ENCODE data around the gene PSRC1.

PSRC1 gene

DNA sequence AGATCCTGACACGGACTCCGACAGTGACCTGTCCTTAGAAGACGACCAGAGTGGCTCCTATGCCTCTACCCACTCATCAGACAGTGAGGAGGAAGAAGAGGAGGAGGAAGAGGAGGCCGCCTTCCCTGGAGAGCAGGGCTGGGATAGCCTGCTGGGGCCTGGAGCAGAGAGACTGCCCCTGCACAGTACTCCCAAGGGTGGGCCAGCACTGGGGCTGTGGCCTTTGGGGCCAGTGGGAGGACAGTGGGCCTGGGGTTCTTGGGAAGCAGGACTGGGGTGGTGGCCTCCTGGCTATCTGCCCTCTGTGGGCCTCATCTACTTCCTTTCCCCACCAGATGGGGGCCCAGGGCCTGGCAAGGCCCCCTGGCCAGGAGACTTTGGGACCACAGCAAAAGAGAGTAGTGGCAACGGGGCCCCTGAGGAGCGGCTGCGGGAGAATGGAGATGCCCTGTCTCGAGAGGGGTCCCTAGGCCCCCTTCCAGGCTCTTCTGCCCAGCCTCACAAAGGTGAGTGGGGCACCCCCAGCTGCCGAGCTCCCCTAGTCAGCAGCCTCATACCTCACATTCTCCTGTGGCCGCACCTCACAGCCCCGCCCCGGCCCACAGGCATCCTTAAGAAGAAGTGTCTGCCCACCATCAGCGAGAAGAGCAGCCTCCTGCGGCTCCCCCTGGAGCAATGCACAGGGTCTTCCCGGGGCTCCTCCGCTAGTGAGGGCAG is 10.0 kb downstream of the PSRC1 start:
- TF ChIP-seq, protein P1, sequence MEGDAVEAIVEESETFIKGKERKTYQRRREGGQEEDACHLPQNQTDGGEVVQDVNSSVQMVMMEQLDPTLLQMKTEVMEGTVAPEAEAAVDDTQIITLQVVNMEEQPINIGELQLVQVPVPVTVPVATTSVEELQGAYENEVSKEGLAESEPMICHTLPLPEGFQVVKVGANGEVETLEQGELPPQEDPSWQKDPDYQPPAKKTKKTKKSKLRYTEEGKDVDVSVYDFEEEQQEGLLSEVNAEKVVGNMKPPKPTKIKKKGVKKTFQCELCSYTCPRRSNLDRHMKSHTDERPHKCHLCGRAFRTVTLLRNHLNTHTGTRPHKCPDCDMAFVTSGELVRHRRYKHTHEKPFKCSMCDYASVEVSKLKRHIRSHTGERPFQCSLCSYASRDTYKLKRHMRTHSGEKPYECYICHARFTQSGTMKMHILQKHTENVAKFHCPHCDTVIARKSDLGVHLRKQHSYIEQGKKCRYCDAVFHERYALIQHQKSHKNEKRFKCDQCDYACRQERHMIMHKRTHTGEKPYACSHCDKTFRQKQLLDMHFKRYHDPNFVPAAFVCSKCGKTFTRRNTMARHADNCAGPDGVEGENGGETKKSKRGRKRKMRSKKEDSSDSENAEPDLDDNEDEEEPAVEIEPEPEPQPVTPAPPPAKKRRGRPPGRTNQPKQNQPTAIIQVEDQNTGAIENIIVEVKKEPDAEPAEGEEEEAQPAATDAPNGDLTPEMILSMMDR (IDR thresholded peaks at IDR 0.05; ENCODE audit: control insufficient read depth, insufficient read depth, low read depth, low read length, missing control alignments), result no peak
- H3K4me3 ChIP-seq (ENCODE audit: control insufficient read depth, low read depth, low read length), result no peak overlapping the region
- DNase-seq (ENCODE audit: low read depth), result no peak

DNA sequence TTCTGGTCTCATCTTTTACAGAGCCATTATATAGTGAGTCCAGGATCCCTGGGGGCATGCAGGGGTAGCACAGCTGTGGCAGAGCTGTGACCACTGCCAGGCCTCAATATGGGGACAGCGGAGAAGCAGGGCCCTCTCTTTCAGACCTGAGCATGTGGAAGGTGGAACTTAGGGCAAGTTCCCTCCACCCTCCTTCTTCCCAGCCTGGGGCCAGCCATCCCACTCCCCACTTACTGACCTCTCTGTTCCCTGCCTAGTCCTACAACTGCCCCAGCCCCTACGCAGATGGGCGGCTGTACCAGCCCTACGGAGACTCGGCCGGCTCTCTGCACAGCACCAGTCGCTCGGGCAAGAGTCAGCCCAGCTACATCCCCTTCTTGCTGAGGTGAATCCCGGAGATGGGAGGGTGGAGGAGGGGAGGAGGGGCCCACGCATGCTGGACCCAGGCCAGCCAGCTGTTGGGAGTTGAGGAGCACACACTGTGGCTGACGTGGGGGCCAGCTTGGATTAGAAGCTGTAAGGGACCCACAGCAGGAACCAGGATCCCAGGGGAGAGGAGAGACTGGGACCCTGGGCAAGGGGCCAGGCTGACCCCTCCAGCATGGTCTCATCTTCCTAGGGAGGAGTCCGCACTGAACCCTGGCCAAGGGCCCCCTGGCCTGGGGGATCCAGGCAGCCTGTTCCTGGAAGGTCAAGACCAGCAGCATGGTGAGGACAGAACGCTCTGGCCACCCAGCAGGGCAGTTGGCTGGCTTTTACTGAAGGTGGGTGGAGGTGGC is 10.7 kb downstream of the PSRC1 start:
- DNase-seq (ENCODE audit: low read depth), result no peak
- TF ChIP-seq, protein P1 (IDR thresholded peaks at IDR 0.05; ENCODE audit: control insufficient read depth, insufficient read depth, low read depth, low read length, missing control alignments), result no peak

DNA sequence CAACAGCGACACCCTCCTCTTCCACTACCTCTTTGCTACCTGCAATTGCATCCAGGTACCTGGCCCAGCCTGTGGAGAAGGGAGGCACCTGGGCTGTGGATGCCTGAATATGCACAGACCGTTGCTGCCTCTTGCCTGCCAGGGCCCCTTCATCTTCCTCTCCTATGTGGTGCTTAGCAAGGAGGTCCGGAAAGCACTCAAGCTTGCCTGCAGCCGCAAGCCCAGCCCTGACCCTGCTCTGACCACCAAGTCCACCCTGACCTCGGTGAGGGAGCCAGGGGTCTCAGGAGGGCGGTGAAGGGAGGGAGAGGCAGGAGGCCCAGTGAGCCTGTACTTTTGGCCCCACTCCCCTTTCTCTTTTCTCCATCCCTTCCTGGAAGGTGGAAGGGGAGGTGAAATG is 11.5 kb downstream of the PSRC1 start:
- TF ChIP-seq, protein P1 (IDR thresholded peaks at IDR 0.05; ENCODE audit: control insufficient read depth, insufficient read depth, low read depth, low read length, missing control alignments), result no peak
- H3K4me3 ChIP-seq (ENCODE audit: control insufficient read depth, low read depth, low read length), result no peak overlapping the region
- DNase-seq (ENCODE audit: low read depth), result no peak

More for the DNA sequence above, 10.7 kb downstream of the PSRC1 start:
- H3K4me3 ChIP-seq (ENCODE audit: control insufficient read depth, low read depth, low read length), result no peak overlapping the region

DNA sequence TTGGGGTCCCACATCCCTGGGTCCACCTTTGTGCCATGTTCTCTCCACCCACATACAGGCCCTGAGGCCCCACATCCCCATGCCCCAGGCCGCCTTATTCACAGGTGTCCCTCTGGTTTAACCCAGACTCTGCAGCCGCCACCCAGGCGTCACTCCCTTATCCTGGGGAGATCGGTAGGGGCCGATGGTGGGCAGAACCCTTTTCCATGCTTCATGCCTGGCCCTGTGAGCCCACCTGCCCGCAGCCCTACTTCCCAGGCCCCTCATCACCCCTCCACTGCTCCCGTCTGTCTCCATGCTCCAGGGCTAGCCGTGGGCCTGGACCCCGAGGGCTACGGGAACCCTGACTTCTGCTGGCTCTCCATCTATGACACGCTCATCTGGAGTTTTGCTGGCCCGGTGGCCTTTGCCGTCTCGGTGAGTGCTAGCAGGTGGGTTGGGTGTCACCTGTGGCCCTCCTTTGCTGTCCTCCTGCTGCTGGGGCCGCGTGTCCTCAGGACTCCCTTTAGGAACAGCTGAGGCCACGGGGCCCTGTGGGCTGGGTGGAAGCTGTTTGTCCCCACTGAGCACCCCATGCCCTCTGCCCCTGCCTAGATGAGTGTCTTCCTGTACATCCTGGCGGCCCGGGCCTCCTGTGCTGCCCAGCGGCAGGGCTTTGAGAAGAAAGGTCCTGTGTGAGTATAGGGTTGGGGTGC is 12.2 kb downstream of the PSRC1 start:
- DNase-seq (ENCODE audit: low read depth), result no peak
- TF ChIP-seq, protein P1 (IDR thresholded peaks at IDR 0.05; ENCODE audit: control insufficient read depth, insufficient read depth, low read depth, low read length, missing control alignments), result no peak
- no peak overlapping the region for H3K4me3 ChIP-seq (ENCODE audit: control insufficient read depth, low read depth, low read length)

DNA sequence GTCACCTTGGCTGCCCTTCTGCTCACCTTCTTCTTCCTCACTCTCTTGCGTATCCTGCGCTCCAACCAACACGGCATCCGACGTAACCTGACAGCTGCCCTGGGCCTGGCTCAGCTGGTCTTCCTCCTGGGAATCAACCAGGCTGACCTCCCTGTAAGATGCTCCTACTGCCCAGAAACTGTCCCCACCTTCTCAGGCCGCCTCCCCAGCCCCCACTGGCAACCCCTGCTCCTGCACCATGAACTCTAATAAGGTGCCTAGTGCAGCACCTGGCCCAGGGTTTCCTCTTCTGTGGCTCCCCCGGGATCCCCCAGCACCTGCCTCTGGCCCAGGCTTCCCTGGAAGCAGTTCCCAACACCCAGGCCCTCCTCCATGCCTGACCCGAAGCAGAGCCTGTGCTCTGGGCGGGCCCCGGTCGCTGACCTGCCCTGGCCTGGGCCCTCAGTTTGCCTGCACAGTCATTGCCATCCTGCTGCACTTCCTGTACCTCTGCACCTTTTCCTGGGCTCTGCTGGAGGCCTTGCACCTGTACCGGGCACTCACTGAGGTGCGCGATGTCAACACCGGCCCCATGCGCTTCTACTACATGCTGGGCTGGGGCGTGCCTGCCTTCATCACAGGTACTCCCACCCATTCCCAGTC is 12.8 kb downstream of the PSRC1 start:
- no peak overlapping the region for H3K4me3 ChIP-seq (ENCODE audit: control insufficient read depth, low read depth, low read length)
- TF ChIP-seq, protein P1 (IDR thresholded peaks at IDR 0.05; ENCODE audit: control insufficient read depth, insufficient read depth, low read depth, low read length, missing control alignments), result no peak

More for the DNA sequence above, 12.8 kb downstream of the PSRC1 start:
- DNase-seq (ENCODE audit: low read depth), result no peak
